Measurements from ENCODE around the gene HTR4.

DNA sequence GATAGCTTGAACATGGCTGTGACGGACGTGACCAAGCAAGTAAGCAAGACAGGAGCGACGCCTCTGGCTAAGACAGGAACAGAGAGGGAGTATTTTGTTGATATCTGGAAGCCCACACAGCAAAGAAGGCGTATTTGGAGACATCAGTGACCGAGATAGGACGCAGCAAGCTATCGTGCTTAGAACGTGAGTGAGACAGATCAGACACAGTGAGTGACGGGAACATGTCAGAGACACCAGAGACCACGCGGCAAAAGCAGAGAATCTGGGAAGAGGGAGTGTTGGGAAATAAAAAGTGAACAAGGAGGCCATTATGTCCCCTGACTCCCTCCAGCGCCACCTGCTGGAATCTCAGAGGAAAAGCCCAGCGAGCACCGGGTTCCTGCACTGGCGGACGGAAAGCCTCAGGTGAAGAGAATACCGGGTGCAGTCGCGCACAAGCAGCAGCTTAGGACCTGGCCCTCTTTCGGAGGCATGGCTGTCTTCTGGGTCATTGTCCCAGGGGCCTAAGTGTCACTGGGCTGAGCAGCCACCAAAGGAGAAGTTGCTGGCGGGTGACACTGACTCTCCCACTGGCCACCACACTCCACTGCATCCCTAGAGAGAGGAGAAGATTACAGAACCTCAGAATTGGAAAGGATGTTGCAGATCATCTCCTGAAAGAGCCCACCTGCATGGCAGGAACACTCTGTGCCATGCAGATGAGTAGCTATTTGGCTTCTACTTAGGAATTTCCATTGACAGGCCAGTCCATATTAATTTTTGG lies 171.4 kb downstream of the HTR4 start:
- TF ChIP-seq, protein P1, sequence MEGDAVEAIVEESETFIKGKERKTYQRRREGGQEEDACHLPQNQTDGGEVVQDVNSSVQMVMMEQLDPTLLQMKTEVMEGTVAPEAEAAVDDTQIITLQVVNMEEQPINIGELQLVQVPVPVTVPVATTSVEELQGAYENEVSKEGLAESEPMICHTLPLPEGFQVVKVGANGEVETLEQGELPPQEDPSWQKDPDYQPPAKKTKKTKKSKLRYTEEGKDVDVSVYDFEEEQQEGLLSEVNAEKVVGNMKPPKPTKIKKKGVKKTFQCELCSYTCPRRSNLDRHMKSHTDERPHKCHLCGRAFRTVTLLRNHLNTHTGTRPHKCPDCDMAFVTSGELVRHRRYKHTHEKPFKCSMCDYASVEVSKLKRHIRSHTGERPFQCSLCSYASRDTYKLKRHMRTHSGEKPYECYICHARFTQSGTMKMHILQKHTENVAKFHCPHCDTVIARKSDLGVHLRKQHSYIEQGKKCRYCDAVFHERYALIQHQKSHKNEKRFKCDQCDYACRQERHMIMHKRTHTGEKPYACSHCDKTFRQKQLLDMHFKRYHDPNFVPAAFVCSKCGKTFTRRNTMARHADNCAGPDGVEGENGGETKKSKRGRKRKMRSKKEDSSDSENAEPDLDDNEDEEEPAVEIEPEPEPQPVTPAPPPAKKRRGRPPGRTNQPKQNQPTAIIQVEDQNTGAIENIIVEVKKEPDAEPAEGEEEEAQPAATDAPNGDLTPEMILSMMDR (optimal IDR thresholded peaks at IDR 0.05 in 1 of 3, IDR thresholded peaks at IDR 0.05 in 1 of 3, conservative IDR thresholded peaks at IDR 0.05 in 1 of 3; ENCODE audit: extremely low read depth in 1 of 3, insufficient read depth in 2 of 3, low read length in 3 of 3): peak; percentile 59 to 80 (median 70)
- no peak for TF ChIP-seq EZH2 (IDR thresholded peaks at IDR 0.05; ENCODE audit: low read length)

All from keratinocyte (primary cell).